Measurements from ENCODE around the gene TSPAN17. TPM values are rescaled to one million over a fixed set of nuclear protein-coding genes. Genes with fewer than 3 reads are reported as not detected.

Gene TSPAN17
- polyA plus RNA-seq, 1 of the 3 experiments (the other 2 are of a cell fraction) = 61.7 TPM

- Histone ChIP-seq H3K27me3 (ENCODE audit: insufficient read depth) (peaks cover 9% of the 10 kb centered on the region; the same call in 1 of the 2 replicates), H2AFZ (ENCODE audit: low read depth) (no peak overlapping the region), H3K4me2 (no peak overlapping the region), H3K9me3 (no peaks in the 10 kb centered on the region), H3K79me2 (ENCODE audit: insufficient read depth) (no peaks in the 10 kb centered on the region), H3K9ac (no peak overlapping the region), H3K9me2 (no peaks in the 10 kb centered on the region), H3F3A (replicated peaks; ENCODE audit: insufficient read depth) (no peaks in the 10 kb centered on the region), H3K4me3 (ENCODE audit: low read depth in 2 of 2, low read length in 1 of 2) (no peak overlapping the region), H3K4me1 (ENCODE audit: control insufficient read depth in 1 of 2, insufficient read depth in 2 of 2, low read depth in 1 of 2, low read length in 1 of 2) (peaks cover 0 to 18% of the 10 kb centered on the region in 2 experiments; a peak in 1 of 4 replicates), H4K20me1 (ENCODE audit: insufficient read depth) (no peaks in the 10 kb centered on the region), H3K27ac (ENCODE audit: low read depth in 2 of 2, low read length in 1 of 2) (no peak overlapping the region), H3K36me3 (replicated peaks in 1 of 2; ENCODE audit: control insufficient read depth in 1 of 2, insufficient read depth in 2 of 2, low read length in 1 of 2) (no peaks in the 10 kb centered on the region)
- POLR2A ChIA-PET = no interaction called here
- 68% methylated on average over 6 of the region's 6 CpGs for WGBS (ENCODE audit: low lambda C conversion rate)
- CTCF ChIA-PET = interaction anchor here (0.7 to 2.6 kb wide), 4 partner anchors 8 to 160 kb away, joined by 3 to 11 read pairs (median 4); no protein-coding TSS in a partner anchor
- no peak for DNase-seq
- TF ChIP-seq SMC3 (IDR thresholded peaks at IDR 0.05; ENCODE audit: low read depth, low read length) (no peak), TAF1 (IDR thresholded peaks at IDR 0.05; ENCODE audit: borderline replicate concordance, low read depth, low read length) (no peak)
These were observed 18.2 kb downstream of the TSPAN17 start for GRCh38 chr5:176665517-176665916.

- TF ChIP-seq JUND (IDR thresholded peaks at IDR 0.05) (no peak), SMC3 (IDR thresholded peaks at IDR 0.05; ENCODE audit: low read depth, low read length) (no peak), MXI1 (IDR thresholded peaks at IDR 0.05; ENCODE audit: low read depth, low read length) (no peak), YY1 (IDR thresholded peaks at IDR 0.05; ENCODE audit: low read depth) (no peak), RCOR1 (IDR thresholded peaks at IDR 0.05; ENCODE audit: low read length) (no peak), IRF3 (IDR thresholded peaks at IDR 0.05; ENCODE audit: low read depth, low read length) (no peak), RAD21 (IDR thresholded peaks at IDR 0.05; ENCODE audit: low read length) (no peak), RFX5 (IDR thresholded peaks at IDR 0.05; ENCODE audit: low read length) (no peak)
- no peaks in the 10 kb centered on the region for H3K9me2 ChIP-seq
- peaks cover 0 to 10% of the 10 kb centered on the region in 2 experiments; a peak in 1 of 4 replicates for H3K4me1 ChIP-seq (ENCODE audit: control insufficient read depth in 1 of 2, insufficient read depth in 2 of 2, low read depth in 1 of 2, low read length in 1 of 2)
- no peaks in the 10 kb centered on the region for H3K79me2 ChIP-seq (ENCODE audit: insufficient read depth)
- ChIA-PET POLR2A (no interaction called here), CTCF (interaction anchor here (0.8 to 1.4 kb wide), 3 partner anchors 33 to 404 kb away, joined by 3 to 5 read pairs (median 4); no protein-coding TSS in a partner anchor)
- no peak overlapping the region for H3K4me3 ChIP-seq (ENCODE audit: low read depth in 2 of 2, low read length in 1 of 2)
- no peak overlapping the region for H2AFZ ChIP-seq (ENCODE audit: low read depth)
- no peaks in the 10 kb centered on the region for H3F3A ChIP-seq (replicated peaks; ENCODE audit: insufficient read depth)
- no peak overlapping the region for H3K4me2 ChIP-seq
- no peaks in the 10 kb centered on the region for H4K20me1 ChIP-seq (ENCODE audit: insufficient read depth)
- DNase-seq = no peak
- 55% methylated on average over 7 of the region's 7 CpGs for WGBS (ENCODE audit: low lambda C conversion rate)
- no peaks in the 10 kb centered on the region for H3K9me3 ChIP-seq
- no peak overlapping the region for H3K9ac ChIP-seq
- no peaks in the 10 kb centered on the region for H3K36me3 ChIP-seq (replicated peaks in 1 of 2; ENCODE audit: control insufficient read depth in 1 of 2, insufficient read depth in 2 of 2, low read length in 1 of 2)
- peaks cover 12% of the 10 kb centered on the region; the same call in 1 of the 2 replicates for H3K27me3 ChIP-seq (ENCODE audit: insufficient read depth)
- H3K27ac ChIP-seq (ENCODE audit: low read depth in 2 of 2, low read length in 1 of 2) = no peak overlapping the region
These were observed 20.4 kb downstream of the TSPAN17 start for GRCh38 chr5:176667637-176668036.

- H3K4me2 ChIP-seq = no peak overlapping the region
- H3F3A ChIP-seq (replicated peaks; ENCODE audit: insufficient read depth) = no peaks in the 10 kb centered on the region
- no peak for DNase-seq
- peaks cover 12% of the 10 kb centered on the region; the same call in 1 of the 2 replicates for H3K27me3 ChIP-seq (ENCODE audit: insufficient read depth)
- WGBS (ENCODE audit: low lambda C conversion rate) = 66% methylated on average over 8 of the region's 8 CpGs
- no peaks in the 10 kb centered on the region for H4K20me1 ChIP-seq (ENCODE audit: insufficient read depth)
- no peak overlapping the region for H3K4me3 ChIP-seq (ENCODE audit: low read depth in 2 of 2, low read length in 1 of 2)
- no peaks in the 10 kb centered on the region for H3K9me3 ChIP-seq
- H3K36me3 ChIP-seq (replicated peaks in 1 of 2; ENCODE audit: control insufficient read depth in 1 of 2, insufficient read depth in 2 of 2, low read length in 1 of 2) = no peaks in the 10 kb centered on the region
- H3K9ac ChIP-seq = no peak overlapping the region
- H2AFZ ChIP-seq (ENCODE audit: low read depth) = no peak overlapping the region
- ChIA-PET POLR2A (no interaction called here), CTCF (interaction anchor here (1.2 to 4.1 kb wide), 5 partner anchors 8 to 156 kb away, joined by 3 to 25 read pairs (median 6); no protein-coding TSS in a partner anchor)
- H3K27ac ChIP-seq (ENCODE audit: low read depth in 2 of 2, low read length in 1 of 2) = no peak overlapping the region
- no peaks in the 10 kb centered on the region for H3K4me1 ChIP-seq (ENCODE audit: control insufficient read depth in 1 of 2, insufficient read depth in 2 of 2, low read depth in 1 of 2, low read length in 1 of 2)
- H3K79me2 ChIP-seq (ENCODE audit: insufficient read depth) = no peaks in the 10 kb centered on the region
- H3K9me2 ChIP-seq = no peaks in the 10 kb centered on the region
- TF ChIP-seq FOXJ3 (CRISPR knock-in tag; IDR thresholded peaks at IDR 0.05) = no peak
- TF ChIP-seq POLR2AphosphoS5 (IDR thresholded peaks at IDR 0.05; ENCODE audit: low read depth, low read length) = no peak
- TF ChIP-seq REST (IDR thresholded peaks at IDR 0.05; ENCODE audit: low read depth, low read length) = no peak
- no peak for TF ChIP-seq MAX (IDR thresholded peaks at IDR 0.05; ENCODE audit: low read depth)
- no peak for TF ChIP-seq IRF3 (IDR thresholded peaks at IDR 0.05; ENCODE audit: low read depth, low read length)
- no peak for TF ChIP-seq TCF12 (IDR thresholded peaks at IDR 0.05)
- no peak for TF ChIP-seq NRF1 (IDR thresholded peaks at IDR 0.05; ENCODE audit: low read depth, low read length)
- TF ChIP-seq RXRA (IDR thresholded peaks at IDR 0.05; ENCODE audit: borderline replicate concordance, low read depth) = no peak
- TF ChIP-seq EZH2phosphoT487 (IDR thresholded peaks at IDR 0.05; ENCODE audit: borderline replicate concordance, low read depth) = no peak
These were observed 23.2 kb downstream of the TSPAN17 start for GRCh38 chr5:176670449-176670848.
